IMR-90 (cell line): ENCODE data around the gene GFPT1. TPM values are rescaled to one million over a fixed set of nuclear protein-coding genes. Genes with fewer than 3 reads are reported as not detected.

Experiments
- ATAC-seq: fragments of 200-7000 bp; cut with Tn5 transposase; 2 replicates; pipeline ENCODE4 v1.9.1; 2020; ENCODE audit warnings: low read depth, mild to moderate bottlenecking, moderate library complexity
- BruUV-seq: library from RNA; stranded (reverse); fragments of 400-500 nt; replicated peaks from 2 replicates; lab custom pipeline; 2021; lab: Mats Ljungman, UMichigan
- CTCF ChIA-PET: fragments of 300-600 bp; formaldehyde crosslinking; extraction: SDS; loops from one replicate; lab custom pipeline; 2021; ENCODE audit warnings: antibody characterized with exemption; lab: Yijun Ruan, JAX
- POLR2A ChIA-PET: fragments of 300-600 bp; sonication (Branson Sonifier 250); formaldehyde crosslinking; loops from one replicate; lab custom pipeline; 2022; ENCODE audit warnings: antibody characterized with exemption; ENCODE audit not compliant: unreplicated experiment; lab: Charles Lee
- DNase-seq: peaks from one replicate; pipeline ENCODE4 v3.0.0; 2013
- H2AFZ ChIP-seq: replicated peaks from 2 replicates; pipeline ENCODE3; 2013; ENCODE audit warnings: low read length, mild to moderate bottlenecking; ENCODE audit not compliant: poor library complexity
- H2AK5ac ChIP-seq: 2 replicates; pipeline ENCODE4 v1.6.1; 2013; ENCODE audit warnings: low read depth, low read length, inconsistent platforms
- H2AK9ac ChIP-seq: replicated peaks from 2 replicates; pipeline ENCODE3; 2013; ENCODE audit warnings: mild to moderate bottlenecking, low read depth, low read length, moderate library complexity; ENCODE audit not compliant: poor library complexity
- H2BK120ac ChIP-seq: 2 replicates; pipeline ENCODE4 v1.6.1; 2013; ENCODE audit warnings: low read depth, low read length, inconsistent platforms
- H2BK15ac ChIP-seq: 3 replicates; pipeline ENCODE4 v1.6.1; 2013; ENCODE audit warnings: low read depth, low read length, inconsistent platforms
- H2BK20ac ChIP-seq: 2 replicates; pipeline ENCODE4 v1.6.1; 2013; ENCODE audit warnings: low read depth, mild to moderate bottlenecking, inconsistent platforms, low read length, moderate library complexity
- H2BK5ac ChIP-seq: 2 replicates; pipeline ENCODE4 v1.6.1; 2013; ENCODE audit warnings: mild to moderate bottlenecking, low read depth, low read length, inconsistent platforms; ENCODE audit not compliant: poor library complexity, severe bottlenecking
- H3K14ac ChIP-seq: replicated peaks from 2 replicates; pipeline ENCODE4 v1.6.1; 2013; ENCODE audit warnings: low read depth, low read length, inconsistent platforms
- H3K18ac ChIP-seq: 2 replicates; pipeline ENCODE4 v1.6.1; 2013; ENCODE audit warnings: low read depth, low read length, control low read depth
- H3K23ac ChIP-seq: 2 replicates; pipeline ENCODE4 v1.6.1; 2013; ENCODE audit warnings: low read depth, low read length, inconsistent platforms
- H3K27ac ChIP-seq: 2 replicates; pipeline ENCODE4 v1.5.1; 2013; ENCODE audit warnings: mild to moderate bottlenecking, control low read depth, low read length; ENCODE audit not compliant: insufficient read depth
- H3K27me3 ChIP-seq: 2 replicates; pipeline ENCODE4 v1.6.1; 2013; ENCODE audit warnings: low read length; ENCODE audit not compliant: control insufficient read depth, insufficient read depth
- H3K36me3 ChIP-seq: 2 replicates; pipeline ENCODE4 v1.6.1; 2013; ENCODE audit warnings: low read length, mixed read lengths; ENCODE audit not compliant: control insufficient read depth, insufficient read depth
- H3K4ac ChIP-seq: 2 replicates; pipeline ENCODE4 v1.6.1; 2013; ENCODE audit warnings: low read depth, low read length, inconsistent platforms
- H3K4me1 ChIP-seq: 2 replicates; pipeline ENCODE4 v1.6.1; 2013; ENCODE audit warnings: low read length, mixed read lengths; ENCODE audit not compliant: control insufficient read depth, insufficient read depth
- H3K4me2 ChIP-seq: 2 replicates; pipeline ENCODE4 v1.6.1; 2013; ENCODE audit warnings: low read depth, mild to moderate bottlenecking, control low read depth, low read length, moderate library complexity
- H3K4me3 ChIP-seq: 2 replicates; pipeline ENCODE4 v1.5.1; 2013; ENCODE audit warnings: low read depth, mild to moderate bottlenecking, control low read depth, low read length, moderate library complexity; ENCODE audit not compliant: insufficient read depth
- H3K56ac ChIP-seq: 2 replicates; pipeline ENCODE4 v1.6.1; 2013; ENCODE audit warnings: low read length, inconsistent platforms; ENCODE audit not compliant: insufficient read depth; ENCODE audit errors: extremely low read depth
- H3K79me1 ChIP-seq, 2 experiments: 2 replicates each; pipeline ENCODE4 v1.6.1; 2013; ENCODE audit warnings: low read length in 2 of 2, inconsistent platforms in 1 of 2, low read depth in 1 of 2
- H3K9ac ChIP-seq: 2 replicates; pipeline ENCODE4 v1.6.1; 2013; ENCODE audit warnings: low read depth, low read length, control low read depth
- H3K9me1 ChIP-seq: 2 replicates; pipeline ENCODE4 v1.6.1; 2013; ENCODE audit warnings: low read length, inconsistent platforms; ENCODE audit not compliant: insufficient read depth
- H3K9me3 ChIP-seq: 2 replicates; pipeline ENCODE4 v1.6.1; 2013; ENCODE audit warnings: low read length; ENCODE audit not compliant: control insufficient read depth, insufficient read depth
- H4K20me1 ChIP-seq: 2 replicates; pipeline ENCODE4 v1.6.1; 2013; ENCODE audit warnings: low read length, inconsistent platforms; ENCODE audit not compliant: insufficient read depth
- H4K5ac ChIP-seq: 2 replicates; pipeline ENCODE4 v1.6.1; 2013; ENCODE audit warnings: mild to moderate bottlenecking, low read depth, low read length, control low read depth
- H4K8ac ChIP-seq, 2 experiments: 2 replicates each; pipeline ENCODE4 v1.6.1; 2013; ENCODE audit warnings: low read depth in 2 of 2, low read length in 2 of 2, control low read depth in 1 of 2, inconsistent platforms in 1 of 2
- H4K91ac ChIP-seq: 2 replicates; pipeline ENCODE4 v1.6.1; 2013; ENCODE audit warnings: low read depth, low read length, inconsistent platforms; ENCODE audit not compliant: insufficient read depth
- BHLHE40 ChIP-seq: fragments of 150-350 bp; IDR thresholded peaks from 2 replicates; pipeline ENCODE4 v1.6.1; 2016; ENCODE audit warnings: mild to moderate bottlenecking, low read depth, low read length
- FOS ChIP-seq: fragments of 150-350 bp; IDR thresholded peaks from 2 replicates; pipeline ENCODE4 v1.6.1; 2016; ENCODE audit warnings: low read depth, low read length
- MAZ ChIP-seq: IDR thresholded peaks from 2 replicates; pipeline ENCODE4 v1.6.1; 2012; ENCODE audit warnings: low read depth, mild to moderate bottlenecking, low read length, improper control_type of control experiment, moderate library complexity, borderline replicate concordance
- NFE2L2 ChIP-seq: fragments of 150-350 bp; IDR thresholded peaks from 2 replicates; pipeline ENCODE4 v1.6.1; 2016; ENCODE audit warnings: low read depth, mild to moderate bottlenecking, low read length
- POLR2A ChIP-seq: IDR thresholded peaks from 2 replicates; pipeline ENCODE4 v1.6.1; 2012; ENCODE audit warnings: mild to moderate bottlenecking, low read depth, low read length
- RCOR1 ChIP-seq: IDR thresholded peaks from 2 replicates; pipeline ENCODE4 v1.6.1; 2012; ENCODE audit warnings: mild to moderate bottlenecking, low read length, improper control_type of control experiment; ENCODE audit not compliant: insufficient replicate concordance
- SMC3 ChIP-seq: fragments of 150-350 bp; IDR thresholded peaks from 2 replicates; pipeline ENCODE4 v1.6.1; 2016; ENCODE audit warnings: low read depth, mild to moderate bottlenecking, antibody characterized with exemption, low read length, moderate library complexity
- WGBS, 2 experiments: methylation state at CpG; one replicate each; pipeline versions ENCODE4 v1.1.5 to v1.1.7; 2013; ENCODE audit warnings: missing lambda C conversion rate in 2 of 2; ENCODE audit not compliant: insufficient read length in 1 of 2; ENCODE audit errors: extremely low coverage in 2 of 2; 5-methylcytosine and 5-hydroxymethylcytosine counted together
- dilution Hi-C: fragments of 300-500 bp; cut with HindIII; formaldehyde crosslinking; loops from one replicate; pipeline ENCODE4 v1.14.3; 2018; ENCODE audit warnings: low sequenced_read_pairs; ENCODE audit not compliant: unreplicated experiment
- in situ Hi-C: fragments of 300-500 bp; cut with MboI; formaldehyde crosslinking; loops from 3 replicates; pipeline ENCODE4 v1.14.3; 2019; ENCODE audit warnings: low sequenced_read_pairs, inconsistent platforms, mixed read lengths
- intact Hi-C: fragments of 100-400 bp; cut with micrococcal nuclease; formaldehyde crosslinking; loops from 2 replicates; pipeline ENCODE4 v1.10.0; 2022
- polyA plus RNA-seq, 3 experiments: library from polyadenylated mRNA; depleted of rRNA; stranded (reverse); fragments of >200 nt; gene quantifications; 2 replicates each; pipeline ENCODE4 v1.2.3, GENCODE V29; 2012; ENCODE audit warnings: low replicate concordance in 1 of 3
- total RNA-seq: library from RNA; depleted of rRNA; stranded (reverse); fragments of >200 nt; gene quantifications from 2 replicates; pipeline ENCODE4 v1.2.3, GENCODE V29; 2012

GFPT1 gene
- total and polyA plus RNA-seq, 2 of the 4 experiments (the other 2 are of a cell fraction): 23.5 to 52.9 TPM

- Histone ChIP-seq H2BK120ac (no peak overlapping the region), H3K56ac (no peak overlapping the region), H3K27me3 (no peaks in the 10 kb centered on the region), H3K9ac (no peak overlapping the region), H3K23ac (no peak overlapping the region), H3K36me3 (peaks cover 3% of the 10 kb centered on the region), H4K91ac (no peak overlapping the region), H3K4ac (no peak overlapping the region), H2AFZ (no peak overlapping the region), H2BK5ac (no peak overlapping the region), H3K27ac (no peak overlapping the region), H2BK15ac (no peak overlapping the region), H2AK9ac (no peak overlapping the region), H4K20me1 (peaks cover 88% of the 10 kb centered on the region), H4K5ac (no peak overlapping the region), H4K8ac (no peak overlapping the region), H3K4me3 (no peak overlapping the region), H3K18ac (no peak overlapping the region), H3K79me1 (peaks cover 6 to 62% of the 10 kb centered on the region in 2 experiments; a peak in 3 of 4 replicates), H3K4me2 (no peak overlapping the region), H2BK20ac (no peak overlapping the region), H3K14ac (no peak overlapping the region), H2AK5ac (no peak overlapping the region), H3K4me1 (peaks cover 4% of the 10 kb centered on the region), H3K9me3 (no peaks in the 10 kb centered on the region), H3K9me1 (peaks cover 10% of the 10 kb centered on the region; the same call in 1 of the 2 replicates)
- POLR2A ChIA-PET: interaction anchor here (0.6 kb wide), 1 partner anchor 53 kb away, joined by 14 read pairs; no protein-coding TSS in a partner anchor
- peak; percentile 60 for DNase-seq
- no CpG with 5 or more reads among the region's 1 CpG for WGBS, 2 experiments
- CTCF ChIA-PET: no interaction called here
- no peak for TF ChIP-seq FOS
- no peak for TF ChIP-seq BHLHE40
- TF ChIP-seq RCOR1: no peak
- TF ChIP-seq NFE2L2: no peak
- no peak for TF ChIP-seq MAZ
- no peak for TF ChIP-seq POLR2A
- TF ChIP-seq SMC3: no peak
- dilution Hi-C loops (no loop called here), in situ Hi-C loops (no loop called here), intact Hi-C loops (no loop called here)
- peak; percentile 51 for ATAC-seq
- BruUV-seq: no TSS peak
Observed at GRCh38 chr2:69381337-69381737, 5.7 kb downstream of the GFPT1 start.
